HepG2 (cell line): ENCODE results near the gene ZNF384. TPM values are rescaled to one million over a fixed set of nuclear protein-coding genes. Genes with fewer than 3 reads are reported as not detected.

ENCODE experiments used
- AKAP8 ChIP-seq: sonication (generic); formaldehyde crosslinking; IDR thresholded peaks from 2 replicates; pipeline ENCODE4 v1.5.1; 2020; ENCODE audit warnings: mild to moderate bottlenecking, missing genetic modification reagents
- HDAC6 ChIP-seq: fragments of 200-600 bp; sonication (generic); IDR thresholded peaks from 2 replicates; pipeline ENCODE4 v1.7.0; 2017; ENCODE audit warnings: mild to moderate bottlenecking, antibody characterized with exemption, low read length, low read depth
- HMG20A ChIP-seq: IDR thresholded peaks from 2 replicates; pipeline ENCODE4 v1.6.1; 2016; ENCODE audit warnings: borderline replicate concordance
- KIAA2018 ChIP-seq: sonication (generic); formaldehyde crosslinking; IDR thresholded peaks from 2 replicates; pipeline ENCODE4 v1.5.0; 2020; ENCODE audit warnings: mild to moderate bottlenecking, missing genetic modification reagents, borderline replicate concordance
- NCOR1 ChIP-seq: fragments of 200-600 bp; sonication (generic); IDR thresholded peaks from 2 replicates; pipeline ENCODE4 v1.7.0; 2017; ENCODE audit warnings: antibody characterized with exemption, low read length, borderline replicate concordance
- SRSF4 ChIP-seq: fragments of 200-400 bp; formaldehyde crosslinking; IDR thresholded peaks from one replicate; pipeline ENCODE4 v1.6.1; 2018; ENCODE audit warnings: mild to moderate bottlenecking, low read depth, low read length, moderate library complexity; ENCODE audit not compliant: poor library complexity, severe bottlenecking
- ZSCAN9 ChIP-seq: IDR thresholded peaks from 2 replicates; pipeline ENCODE4 v1.6.1; 2016; ENCODE audit warnings: borderline replicate concordance
- polyA plus RNA-seq, 8 experiments: library from polyadenylated mRNA; depleted of rRNA in 3 of 8; stranded (reverse) in 7 of 8; unstranded in 1 of 8; fragments of >200 nt; fragmentation: Illumina TruSeq in 4 of 8; extraction: Trizol in 4 of 8; gene quantifications; 2 replicates each; pipeline versions ENCODE4 v1.2.1 to v1.2.3, GENCODE V29; 2011 to 2016; ENCODE audit warnings: low read depth in 4 of 8, missing spikeins in 1 of 8, mixed read lengths in 1 of 8; ENCODE audit not compliant: insufficient read depth in 1 of 8
- total RNA-seq, 5 experiments: library from RNA; depleted of rRNA; stranded (reverse); fragments of >200 nt; fragmentation: Illumina TruSeq; extraction: Trizol; gene quantifications; 2 replicates each; pipeline ENCODE4 v1.2.3, GENCODE V29; 2016; ENCODE audit warnings: low read depth in 1 of 5

Gene ZNF384
- total and polyA plus RNA-seq, 2 of the 13 experiments (the other 11 are each of a cell fraction or from before 2014, with no cell fraction given), result 23.6 to 55.3 TPM

GRCh38 chr12:6697584-6698351 is 8.6 kb upstream of the ZNF384 start (continued):
- TF ChIP-seq AKAP8 (CRISPR knock-in tag), result no peak
- no peak for TF ChIP-seq NCOR1
- no peak for TF ChIP-seq HDAC6
- TF ChIP-seq HMG20A (CRISPR knock-in tag), result no peak
- TF ChIP-seq KIAA2018 (CRISPR knock-in tag), result no peak
- TF ChIP-seq ZSCAN9 (CRISPR knock-in tag), result no peak
- no peak for TF ChIP-seq SRSF4
